ENCODE data around the gene SFMBT2.

DNA sequence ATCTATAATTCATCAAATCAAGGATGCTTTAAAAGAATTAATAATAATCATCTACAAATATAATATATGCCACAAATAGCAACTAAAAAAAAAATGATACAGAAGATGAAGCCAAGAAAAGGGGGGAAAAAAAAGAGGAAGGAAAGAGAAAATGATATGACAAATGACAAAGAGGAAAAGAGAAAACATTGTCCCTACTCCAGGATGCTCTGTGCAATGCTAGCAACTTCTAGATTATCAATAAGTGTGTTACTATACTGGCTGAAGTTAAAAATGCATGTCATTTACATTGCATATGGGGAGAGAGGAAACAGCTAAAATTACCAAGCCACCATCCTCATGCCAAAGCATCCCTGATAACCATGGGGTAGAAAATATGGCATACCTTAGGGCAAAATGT, 104.2 kb downstream of the SFMBT2 start:
- TF ChIP-seq POLR2A (IDR thresholded peaks at IDR 0.05; ENCODE audit: low read depth, low read length), result no peak
- no peak for TF ChIP-seq TAF1 (IDR thresholded peaks at IDR 0.05; ENCODE audit: borderline replicate concordance, low read depth, low read length)

All from GM12892 (cell line).